Activated CD4-positive, alpha-beta T cell treated with anti-CD3 and anti-CD28 coated beads for 48 hours (primary cell): ENCODE results near the gene ASIC2.
"Not testable (repeated sequence)": the region's sequence is repeated elsewhere in the genome, so short reads cannot be mapped to it uniquely, and the experiment has no call there.

Experiments used
- DNase-seq: peaks from one replicate; pipeline ENCODE4 v3.0.0-alpha.2; 2020

The ASIC2 gene

DNA sequence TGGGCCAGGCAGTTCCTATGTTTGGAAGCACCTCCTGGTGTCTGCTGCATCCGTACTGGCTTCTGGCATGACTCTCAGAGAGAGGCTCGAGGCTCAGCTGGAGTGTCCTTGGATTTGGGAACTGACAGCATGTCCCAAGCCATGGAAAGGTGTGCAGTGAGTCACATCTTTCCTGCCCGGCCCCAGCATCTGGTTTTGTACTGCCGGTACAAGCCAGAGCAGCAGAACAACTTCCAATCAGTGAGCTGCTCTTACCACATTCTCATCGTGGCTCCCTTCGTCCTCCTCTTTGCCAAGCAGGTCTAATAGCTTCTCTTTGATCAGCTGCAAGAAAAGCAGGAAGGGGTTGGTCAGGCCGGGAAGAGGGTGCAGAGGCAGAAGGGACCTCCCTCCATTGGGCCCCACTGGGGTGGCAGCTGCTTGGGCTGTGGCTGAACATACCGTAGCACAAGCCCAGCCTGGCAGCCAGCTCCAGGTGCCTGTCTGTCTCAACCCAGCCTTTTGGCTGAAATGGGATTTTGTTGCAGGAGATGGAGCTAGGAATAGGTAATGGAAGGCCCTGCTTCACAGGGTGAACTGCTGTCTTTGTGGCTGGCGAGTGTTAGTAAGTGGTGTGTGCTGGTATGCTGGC is 277.3 kb downstream of the ASIC2 start:
- DNase-seq, result no peak

DNA sequence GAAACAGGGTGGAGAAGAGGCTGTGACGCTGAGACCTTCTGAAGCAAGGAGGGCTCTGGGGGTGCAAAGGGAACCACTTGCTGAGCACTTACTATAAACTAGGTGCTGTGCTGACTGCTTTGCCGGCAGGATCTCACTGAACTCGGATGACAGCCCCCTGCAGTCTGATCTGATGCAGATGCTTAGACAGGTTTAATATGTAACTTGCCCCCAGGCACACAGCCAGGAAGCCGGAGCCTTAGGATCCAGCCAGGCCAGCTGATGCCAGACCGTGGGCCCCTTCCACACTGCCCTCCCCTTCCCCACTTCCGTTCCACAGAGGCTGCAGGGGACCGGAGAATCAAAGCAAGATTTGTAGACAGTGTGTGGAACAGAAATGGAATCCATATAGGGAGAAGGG is 278.3 kb downstream of the ASIC2 start:
- no peak for DNase-seq

DNA sequence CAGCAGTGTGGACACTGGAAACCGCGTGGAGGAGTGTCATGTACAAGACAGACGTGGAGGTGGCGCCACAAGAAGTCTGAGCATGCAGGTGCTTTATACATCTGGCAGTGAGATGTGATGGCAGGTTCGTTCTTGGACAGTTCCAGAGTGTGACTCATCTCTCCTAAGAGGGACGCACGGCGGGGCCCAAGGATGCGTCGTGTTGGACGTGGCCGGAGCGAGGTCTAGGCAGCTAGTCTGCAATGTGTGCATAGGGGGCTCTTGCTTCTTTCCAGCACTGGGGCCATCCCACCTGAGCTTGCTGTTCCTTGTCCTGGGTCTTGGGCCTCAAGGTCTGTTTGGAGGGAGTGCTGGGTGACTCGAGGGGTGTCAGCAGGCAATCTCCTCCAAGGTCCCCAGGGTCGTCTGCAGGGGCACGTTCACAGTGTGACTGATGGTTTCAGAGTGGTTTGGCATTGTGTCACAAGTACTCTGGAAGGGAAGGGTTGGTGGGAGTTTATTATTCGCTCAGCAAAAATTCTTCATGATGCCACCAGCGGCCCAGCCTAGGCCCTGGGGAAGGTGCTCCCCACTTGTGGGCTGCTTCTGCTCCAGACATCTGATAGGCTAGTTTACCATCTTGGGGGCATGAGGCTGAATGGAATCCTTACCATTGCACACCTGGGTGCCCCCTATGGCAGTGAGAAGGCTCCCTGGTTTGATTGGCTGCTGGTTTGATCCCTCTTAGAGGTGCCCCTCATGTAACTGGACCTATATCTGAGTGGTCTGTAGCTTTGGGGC is 279.3 kb downstream of the ASIC2 start:
- DNase-seq, result no peak

DNA sequence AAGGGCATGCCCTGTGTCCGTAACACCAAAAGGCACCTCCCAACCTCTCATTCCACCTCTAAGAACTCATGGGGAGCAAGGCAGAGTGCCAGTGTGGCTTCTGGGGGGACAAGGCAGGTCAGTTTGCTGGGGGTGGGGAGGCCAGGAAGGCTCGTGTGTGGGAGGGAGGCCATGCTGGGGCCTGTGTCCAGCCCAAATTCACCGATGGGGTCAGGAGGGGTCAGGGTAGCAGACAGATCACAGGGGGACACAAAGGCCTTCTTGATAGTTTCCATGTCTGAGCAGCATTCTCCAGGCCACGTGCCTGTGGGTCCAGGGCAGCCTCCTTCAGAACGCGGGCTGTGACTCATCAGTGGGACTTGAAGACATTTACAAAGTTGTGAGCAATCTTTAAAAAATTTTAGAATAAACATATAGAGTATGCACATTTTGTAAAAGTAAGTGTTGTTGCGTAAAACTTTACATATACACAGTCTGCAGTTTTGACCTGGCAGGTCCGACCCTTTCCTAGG is 280.5 kb downstream of the ASIC2 start:
- DNase-seq, result no peak

DNA sequence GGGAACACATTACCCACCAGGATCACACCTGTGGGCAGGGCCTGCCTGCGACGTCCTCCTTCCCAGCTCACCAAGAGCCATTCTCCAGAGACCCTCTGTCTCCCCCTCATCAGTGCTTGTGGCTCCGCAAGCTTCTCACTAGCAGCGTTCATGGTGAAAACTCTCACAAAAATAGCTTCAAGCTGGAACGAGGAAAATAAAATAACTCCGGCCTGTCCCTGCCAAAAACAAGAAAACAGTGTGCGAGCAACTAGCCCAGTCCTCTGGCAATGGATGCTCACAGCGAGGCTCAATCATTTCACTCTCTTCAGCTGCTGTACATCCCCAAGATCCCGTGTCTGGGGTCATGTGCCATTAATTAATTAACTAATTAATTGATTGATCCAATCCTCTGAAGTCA is 283.5 kb downstream of the ASIC2 start:
- DNase-seq, result no peak

DNA sequence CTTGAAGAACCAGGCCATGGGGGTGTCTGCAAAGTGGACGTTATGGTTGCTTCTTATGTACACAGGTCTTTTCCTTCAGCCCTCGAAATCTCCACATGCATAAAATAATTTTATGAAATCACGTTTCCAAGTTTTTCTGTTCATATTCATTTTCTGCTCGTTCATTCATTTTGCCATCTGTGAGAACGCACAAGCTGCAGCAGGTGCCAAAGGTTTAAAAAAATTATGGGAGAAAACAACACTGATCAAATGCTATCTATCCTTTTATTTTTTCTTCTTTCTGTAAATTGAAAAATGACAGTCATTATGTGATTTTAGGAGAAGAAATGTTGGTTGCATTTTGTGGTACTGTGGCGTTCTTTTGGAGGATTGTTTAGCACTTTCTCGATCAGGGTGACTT is 285.9 kb downstream of the ASIC2 start:
- DNase-seq, result no peak

DNA sequence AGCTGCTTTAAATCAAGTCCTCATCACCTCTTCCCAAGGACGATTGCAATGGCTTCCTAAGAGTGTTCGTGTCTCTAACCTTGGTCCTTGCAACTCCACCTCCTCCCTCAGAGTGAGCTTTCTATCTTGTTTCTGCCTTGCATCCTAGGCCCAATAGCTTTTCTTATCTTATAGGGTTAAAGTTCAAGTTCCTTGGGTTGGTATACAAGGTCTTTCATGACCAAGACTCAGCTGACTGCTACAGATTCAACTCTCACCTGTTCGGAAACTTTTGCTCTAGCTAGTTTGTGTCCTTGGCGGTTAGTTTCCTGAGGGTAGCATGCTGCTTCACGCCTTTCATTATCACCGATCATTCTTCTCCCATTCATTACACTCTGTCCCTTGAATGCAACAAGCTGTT is 290.8 kb downstream of the ASIC2 start:
- no peak for DNase-seq

DNA sequence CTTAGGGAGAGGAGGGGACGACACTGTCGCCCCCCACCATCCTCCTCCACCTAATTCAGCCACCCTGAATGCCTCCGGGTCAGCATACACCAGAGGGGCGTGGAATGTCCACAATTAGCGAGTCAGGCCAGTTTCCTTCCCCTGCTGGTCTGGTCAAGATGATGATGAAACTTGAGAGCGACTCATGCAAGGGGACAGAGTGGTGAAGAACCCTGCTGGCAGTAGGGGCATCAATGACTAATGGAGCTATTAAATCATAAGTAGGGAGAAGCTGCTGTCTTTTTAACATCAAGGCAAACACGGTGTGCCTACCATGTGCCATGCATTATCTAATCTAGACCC is 294.2 kb downstream of the ASIC2 start:
- no peak for DNase-seq

DNA sequence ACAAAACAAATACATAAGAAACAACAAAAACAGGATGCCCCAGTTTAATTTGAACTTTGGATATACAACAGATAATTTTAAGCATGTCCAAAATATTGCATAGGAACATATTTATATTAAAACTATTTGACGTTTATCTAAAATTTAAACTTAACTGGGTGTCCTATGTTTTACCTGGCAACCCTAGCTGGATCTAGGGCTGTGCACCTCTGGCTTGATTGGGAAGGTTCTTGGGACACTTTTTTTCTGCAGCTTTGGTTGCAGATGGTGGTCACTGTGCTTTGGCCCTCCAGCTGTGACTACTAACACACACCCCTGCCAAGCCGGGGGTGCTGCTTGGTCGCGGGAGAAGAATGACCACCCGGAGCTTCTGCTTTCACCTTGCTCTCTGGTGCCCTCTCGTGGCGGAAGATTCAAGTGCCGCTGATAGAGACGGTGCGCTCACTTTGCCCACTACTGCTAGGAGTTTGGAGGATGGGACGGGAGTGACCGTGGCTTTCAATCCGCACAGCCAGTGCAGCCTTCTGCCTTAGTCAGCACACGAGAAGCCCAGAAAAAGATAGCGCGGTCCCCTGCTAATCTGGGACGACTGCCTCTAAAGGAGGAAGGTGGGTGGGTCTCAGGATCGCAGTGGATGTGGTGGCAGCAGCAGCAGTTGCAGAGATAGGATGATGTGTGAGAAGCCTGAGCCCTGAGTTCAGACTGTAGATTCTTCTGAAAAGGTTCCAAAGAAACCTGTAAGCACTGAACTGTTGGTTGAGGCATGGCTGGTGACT is 294.8 kb downstream of the ASIC2 start:
- DNase-seq, result peak; percentile 85

DNA sequence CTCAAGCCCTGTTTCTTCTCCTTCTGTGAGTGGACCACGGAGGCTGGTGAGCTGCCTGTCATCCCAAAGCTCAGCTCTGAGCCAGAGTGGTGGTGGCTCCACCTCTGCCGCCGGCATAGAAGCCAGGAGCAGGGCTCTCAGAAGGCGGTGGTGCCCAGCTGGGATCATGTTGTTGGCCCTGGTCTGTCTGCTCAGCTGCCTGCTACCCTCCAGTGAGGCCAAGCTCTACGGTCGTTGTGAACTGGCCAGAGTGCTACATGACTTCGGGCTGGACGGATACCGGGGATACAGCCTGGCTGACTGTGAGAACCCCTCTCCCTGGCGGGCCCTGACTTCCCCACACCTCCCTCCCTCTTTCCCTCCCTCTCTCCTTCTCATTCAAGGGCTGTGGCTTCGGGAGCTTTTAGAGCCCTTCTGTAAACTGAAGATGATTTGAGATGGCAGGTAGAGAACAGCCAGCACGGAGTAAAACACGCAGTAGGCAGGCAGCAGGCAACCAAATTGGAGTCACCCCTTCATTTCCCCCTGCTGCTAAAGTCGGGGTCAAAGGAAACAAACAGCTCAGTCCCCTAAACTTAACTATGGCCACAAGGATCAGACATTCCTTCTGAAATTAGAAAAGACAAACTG is 297.6 kb downstream of the ASIC2 start:
- no peak for DNase-seq

DNA sequence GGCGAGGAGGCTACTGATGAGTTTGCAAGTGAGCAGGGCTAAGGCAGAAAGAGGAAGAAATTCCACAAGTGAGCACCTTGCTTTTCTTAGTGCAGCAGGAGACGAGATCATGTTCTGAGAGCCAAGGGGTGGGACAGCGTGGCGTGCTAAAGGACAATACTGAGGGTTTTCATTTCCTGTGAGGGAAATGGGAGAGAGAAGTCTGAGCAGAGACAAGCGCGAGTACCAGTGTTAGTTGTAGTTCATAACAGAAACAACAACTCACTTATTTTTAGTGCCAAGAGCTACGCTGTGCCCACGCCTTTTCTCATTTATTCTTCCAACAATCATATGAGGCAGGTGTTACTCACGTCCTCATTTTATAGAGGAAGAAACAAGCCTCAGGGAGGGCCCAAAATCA is 299.1 kb downstream of the ASIC2 start:
- no peak for DNase-seq

DNA sequence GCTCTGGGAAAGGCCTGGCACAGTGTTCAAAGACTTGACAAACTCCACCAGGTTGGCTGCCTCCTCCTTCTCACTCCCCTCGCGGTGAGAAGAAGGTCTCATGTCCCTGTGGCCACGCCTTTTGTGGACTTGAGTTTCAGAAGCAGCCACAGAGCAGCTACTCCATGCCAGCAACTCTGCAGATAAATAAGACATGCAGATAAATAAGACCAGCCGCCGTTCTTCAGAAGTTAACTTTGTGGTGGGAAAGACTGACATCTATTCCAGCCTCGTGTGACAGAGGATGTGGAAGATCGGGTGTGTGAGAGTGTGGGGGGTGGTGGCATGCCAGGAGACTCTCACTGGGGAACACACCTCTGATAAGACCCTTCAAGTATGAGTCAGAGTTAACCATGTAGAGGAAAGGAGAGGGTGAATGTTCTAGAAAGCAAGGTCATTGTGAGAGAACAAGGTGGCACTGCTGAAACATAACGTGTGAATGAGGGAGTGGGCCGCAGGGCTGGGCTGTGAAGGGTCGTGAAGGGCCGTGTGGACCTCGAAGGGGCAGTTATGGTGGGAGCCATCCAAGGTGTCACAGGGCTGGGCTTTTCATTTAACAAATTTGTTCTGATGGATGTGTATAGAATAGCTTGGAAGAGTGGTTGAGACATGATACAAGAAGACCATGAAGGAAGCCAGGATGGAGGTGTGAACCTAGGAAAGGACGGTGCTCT is 300.6 kb downstream of the ASIC2 start:
- DNase-seq, result no peak

DNA sequence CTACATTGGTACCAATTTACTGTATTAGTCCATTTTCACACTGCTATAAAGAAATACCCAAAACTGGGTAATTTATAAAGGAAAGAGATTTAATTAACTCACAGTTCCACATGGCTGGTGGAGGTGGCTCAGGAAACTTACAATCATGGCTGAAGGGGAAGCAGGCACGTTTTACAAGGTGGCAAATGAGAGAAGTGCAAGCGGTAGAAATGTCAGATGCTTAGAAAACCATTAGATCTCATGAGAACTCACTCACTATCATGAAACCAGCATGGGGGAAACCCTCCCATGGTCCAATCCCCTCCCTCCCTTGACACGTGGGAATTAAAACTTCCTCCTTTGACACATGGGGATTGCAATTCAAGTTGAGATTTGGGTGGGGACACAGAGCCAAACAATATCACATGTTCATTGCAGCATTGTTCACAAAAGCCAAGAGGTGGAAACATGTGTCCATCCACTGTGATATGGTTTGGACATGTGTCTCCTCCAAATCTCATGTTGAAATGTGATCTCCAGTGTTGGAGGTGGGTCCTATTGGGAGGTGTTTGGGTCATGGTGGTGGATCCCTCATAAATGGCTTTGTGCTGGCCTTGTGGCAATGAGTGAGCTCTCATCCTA is 304.5 kb downstream of the ASIC2 start:
- DNase-seq, result no peak

DNA sequence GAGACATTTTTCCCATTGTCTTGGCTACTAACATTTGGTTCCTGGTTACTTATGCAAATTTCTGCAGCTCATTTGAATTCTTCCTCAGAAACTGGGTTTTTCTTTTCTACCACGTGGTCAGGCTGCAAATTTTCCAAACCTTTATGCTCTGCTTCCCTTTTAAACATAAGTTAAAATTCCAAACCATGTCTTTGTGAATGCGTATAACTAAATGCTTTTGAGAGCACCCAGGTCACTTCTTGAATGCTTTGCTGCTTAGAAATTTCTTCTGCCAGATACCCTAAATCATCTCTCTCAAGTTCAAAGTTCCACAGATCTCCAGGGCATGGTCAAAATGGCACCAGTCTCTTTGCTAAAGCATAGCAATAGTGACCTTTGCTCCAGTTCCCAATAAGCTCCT is 305.2 kb downstream of the ASIC2 start:
- not testable (repeated sequence) for DNase-seq

DNA sequence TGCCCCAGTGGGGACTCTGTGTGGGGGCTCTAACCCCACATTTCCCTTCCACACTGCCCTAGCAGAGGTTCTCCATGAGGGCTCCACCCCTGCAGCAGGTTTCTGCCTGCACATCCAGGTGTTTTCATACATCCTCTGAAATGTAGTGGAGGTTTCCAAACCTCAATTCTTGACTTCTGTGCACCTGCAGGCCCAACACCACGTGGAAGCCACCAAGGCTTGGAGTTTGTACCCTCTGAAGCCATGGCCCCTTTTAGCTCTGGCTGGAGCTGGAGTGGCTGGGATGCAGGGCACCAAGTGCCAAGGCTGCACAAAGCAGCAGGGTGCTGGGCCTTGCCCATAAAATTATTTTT is 305.7 kb downstream of the ASIC2 start:
- not testable (repeated sequence) for DNase-seq

DNA sequence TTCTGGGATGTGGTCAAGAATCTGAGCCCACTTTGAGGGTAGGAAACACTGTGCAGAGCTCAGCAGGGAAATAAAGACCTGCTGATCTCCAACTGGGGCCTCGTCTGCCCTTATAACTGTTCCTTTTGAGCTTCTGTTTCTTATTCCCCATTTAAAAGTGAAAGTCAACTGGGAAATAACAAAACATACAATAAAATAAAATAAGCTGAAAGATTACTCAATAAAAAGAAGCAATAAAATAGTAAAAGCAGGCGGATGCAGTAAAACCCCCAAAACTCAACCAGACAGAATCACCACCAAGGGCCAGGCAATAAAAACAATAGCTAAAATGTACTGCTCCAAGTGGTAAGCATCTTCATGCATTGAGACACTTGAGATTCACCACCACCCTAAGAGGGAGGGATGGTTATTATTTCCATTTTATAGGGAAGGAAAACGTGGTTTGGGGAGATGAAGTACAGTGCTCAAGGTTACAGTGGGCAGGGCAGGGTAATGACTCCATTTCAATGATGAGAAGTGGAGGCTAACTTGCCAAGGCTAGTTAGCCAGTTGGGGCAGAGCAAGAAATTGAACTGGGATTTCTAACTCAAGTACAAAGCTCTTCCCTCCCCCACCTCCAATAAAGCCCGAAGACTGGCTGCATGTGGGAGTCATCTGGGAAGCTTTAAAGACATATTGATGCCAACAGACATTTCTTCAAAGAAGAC is 307.9 kb downstream of the ASIC2 start:
- no peak for DNase-seq

DNA sequence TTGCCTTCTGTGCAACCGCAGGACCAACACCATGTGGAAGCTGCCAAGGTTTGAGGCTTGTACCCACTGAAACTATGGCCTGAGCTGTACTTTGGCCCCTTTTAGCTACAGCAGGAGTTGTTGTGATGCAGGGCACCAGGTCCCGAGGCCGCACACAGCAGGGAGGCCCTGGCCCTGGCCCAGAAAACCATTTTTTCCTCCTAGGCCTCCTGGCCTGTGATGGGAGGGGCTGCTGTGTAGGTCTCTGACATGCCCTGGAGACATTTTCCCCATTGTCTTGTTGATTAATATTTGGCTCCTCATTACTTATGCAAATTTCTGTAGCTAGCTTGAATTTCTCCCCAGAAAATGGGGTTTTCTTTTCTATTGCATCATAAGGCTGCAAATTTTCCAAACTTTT is 311.5 kb downstream of the ASIC2 start:
- not testable (repeated sequence) for DNase-seq

DNA sequence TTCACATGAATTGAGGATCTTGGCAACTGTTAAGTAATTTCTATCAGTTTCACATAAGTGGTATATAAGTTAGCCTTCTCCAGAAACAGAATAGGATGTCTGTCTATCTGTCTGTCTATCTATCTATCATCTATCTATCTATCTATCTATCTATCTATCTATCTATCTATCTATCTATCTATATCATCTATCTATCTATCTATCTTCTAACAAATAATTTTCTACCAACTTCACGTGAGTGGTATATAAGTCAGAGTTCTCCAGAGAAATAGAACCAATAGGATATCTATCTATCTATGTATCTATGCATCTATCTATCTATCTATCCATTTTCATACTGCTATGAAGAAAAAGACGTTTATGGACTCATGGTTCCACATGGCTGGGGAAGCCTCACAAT is 312.9 kb downstream of the ASIC2 start:
- no peak for DNase-seq

DNA sequence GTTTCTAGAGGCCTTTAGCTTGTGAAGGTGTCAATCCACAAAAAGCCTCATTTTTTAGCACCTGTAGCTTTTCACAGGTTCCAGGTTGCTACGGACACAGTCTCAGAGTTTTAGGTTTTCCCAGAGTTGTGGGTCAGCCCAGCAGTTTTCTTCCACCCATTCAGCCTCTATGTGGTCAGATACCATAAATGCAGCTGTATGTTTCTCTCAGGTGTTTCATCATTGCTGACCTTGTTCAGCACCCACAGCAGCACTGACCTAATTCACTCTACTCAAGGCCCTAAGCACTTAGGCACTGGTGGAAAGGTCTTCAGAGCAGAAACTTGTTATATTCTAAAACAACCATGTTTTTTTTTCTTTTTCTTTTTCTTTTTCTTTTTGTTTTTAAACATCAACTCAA is 316.5 kb downstream of the ASIC2 start:
- DNase-seq, result no peak

DNA sequence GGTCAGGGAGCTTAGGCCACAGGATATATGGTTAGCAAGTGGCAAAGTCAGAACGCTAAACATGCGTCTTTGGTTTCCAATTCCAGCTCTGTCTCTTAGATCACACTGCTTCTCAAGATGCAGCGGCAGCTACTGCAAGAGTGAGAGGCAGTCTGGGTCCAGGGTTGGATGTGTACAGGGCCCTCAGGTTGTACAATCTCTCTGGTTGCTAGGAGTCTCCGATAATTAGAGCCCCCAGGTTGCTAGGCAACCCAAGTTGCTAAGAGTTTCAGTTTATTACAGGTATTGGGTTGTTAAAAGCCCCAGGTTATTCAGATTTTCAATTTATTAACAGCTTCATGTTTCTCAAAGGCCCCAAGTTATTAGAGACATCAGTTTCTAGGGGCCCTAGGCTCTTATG is 317.0 kb downstream of the ASIC2 start:
- no peak for DNase-seq

DNA sequence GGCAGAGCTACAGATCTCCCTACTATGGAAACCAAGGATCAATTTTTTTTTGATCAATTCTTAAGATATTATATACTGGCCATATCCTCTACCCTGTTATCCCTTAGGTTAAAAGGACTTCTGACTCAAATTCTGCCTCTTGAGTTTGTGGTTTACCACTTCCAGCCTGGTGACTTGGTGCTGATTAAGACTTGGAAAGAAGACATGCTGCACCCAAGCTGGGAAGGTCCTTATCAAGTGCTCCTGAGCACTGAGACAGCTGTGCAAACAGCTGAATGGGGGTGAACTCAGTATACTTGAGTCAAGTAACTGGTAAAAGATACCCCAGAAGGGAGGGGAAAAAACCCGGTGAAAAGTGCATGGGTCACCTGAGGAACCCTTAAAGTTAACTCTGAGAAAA is 321.9 kb downstream of the ASIC2 start:
- peak; percentile 43 for DNase-seq

DNA sequence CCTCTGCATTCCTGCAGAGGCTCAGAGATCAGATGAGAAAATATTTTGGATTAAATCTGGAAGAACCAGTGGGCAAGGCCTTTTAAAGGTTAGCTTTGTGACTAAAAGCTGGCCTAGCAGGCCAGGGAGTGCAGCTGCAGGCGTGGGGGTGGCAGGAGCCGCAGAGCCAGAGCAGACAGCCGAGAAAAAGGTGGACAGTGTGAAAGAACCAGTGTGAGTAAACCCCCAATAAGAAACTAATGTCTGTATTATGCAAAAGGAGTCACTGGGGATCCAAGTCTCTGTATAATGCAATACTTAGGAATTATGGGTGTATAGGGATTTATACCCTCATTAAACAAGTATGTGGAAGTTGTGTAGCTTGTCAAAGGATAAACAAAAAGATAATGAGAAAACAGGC is 322.8 kb downstream of the ASIC2 start:
- DNase-seq, result no peak
